GM19193 (cell line): ENCODE measurements around the gene PDGFRB.

Experiments
- POLR2A ChIP-seq: IDR thresholded peaks from 4 replicates; pipeline ENCODE4 v1.6.1; 2011; ENCODE audit not compliant: insufficient read depth, insufficient read length; ENCODE audit errors: extremely low read depth

PDGFRB gene

GRCh38 chr5:150175076-150175475 is 19.4 kb upstream of the PDGFRB start:
- no peak for TF ChIP-seq POLR2A

- no peak for TF ChIP-seq POLR2A
Observed at GRCh38 chr5:150174285-150174684, 18.6 kb upstream of the PDGFRB start.

- TF ChIP-seq POLR2A = no peak
Observed at GRCh38 chr5:150173161-150173560, 17.5 kb upstream of the PDGFRB start.

GRCh38 chr5:150172556-150172955 is 16.9 kb upstream of the PDGFRB start:
- no peak for TF ChIP-seq POLR2A

- TF ChIP-seq POLR2A = no peak
Observed at GRCh38 chr5:150172145-150172544, 16.5 kb upstream of the PDGFRB start.

- TF ChIP-seq POLR2A = no peak
Observed at GRCh38 chr5:150168864-150169263, 13.2 kb upstream of the PDGFRB start.

- no peak for TF ChIP-seq POLR2A
Observed at GRCh38 chr5:150167908-150168307, 12.3 kb upstream of the PDGFRB start.

GRCh38 chr5:150167512-150167850 is 11.8 kb upstream of the PDGFRB start:
- no peak for TF ChIP-seq POLR2A

- no peak for TF ChIP-seq POLR2A
Observed at GRCh38 chr5:150166650-150167511, 11.2 kb upstream of the PDGFRB start, which contains the start of gene CDX1. Gene CDX1, plus strand, starts transcription at chr5:150166778. Its CDS starts 99 bp downstream, at chr5:150166877.

GRCh38 chr5:150166037-150166649 is 10.5 kb upstream of the PDGFRB start:
- no peak for TF ChIP-seq POLR2A

GRCh38 chr5:150164211-150164980 is 8.8 kb upstream of the PDGFRB start:
- no peak for TF ChIP-seq POLR2A

GRCh38 chr5:150163547-150164059 is 8.0 kb upstream of the PDGFRB start:
- TF ChIP-seq POLR2A = no peak

- TF ChIP-seq POLR2A = no peak
Observed at GRCh38 chr5:150163035-150163434, 7.4 kb upstream of the PDGFRB start.

GRCh38 chr5:150162142-150162513 is 6.5 kb upstream of the PDGFRB start:
- TF ChIP-seq POLR2A = no peak
